Vagina (tissue), 2 donors: Measurements from ENCODE around the gene MYO1C. TPM values are rescaled to one million over a fixed set of nuclear protein-coding genes. Genes with fewer than 3 reads are reported as not detected.

Experiments used
- DNase-seq, 2 donors: peaks; one replicate each; pipeline ENCODE4 v3.0.0-alpha.2; 2017; ENCODE audit errors: extremely low spot score in 2 of 2
- H3K27ac ChIP-seq: fragments of 200-600 bp; sonication (generic); one replicate; pipeline ENCODE4 v1.5.1; 2019
- H3K27me3 ChIP-seq: fragments of 200-600 bp; sonication (generic); one replicate; pipeline ENCODE4 v1.5.1; 2019
- H3K36me3 ChIP-seq, 2 donors: fragments of 200-600 bp; sonication (generic); one replicate each; pipeline ENCODE4 v1.5.1; 2017 to 2019
- H3K4me1 ChIP-seq: fragments of 200-600 bp; sonication (generic); one replicate; pipeline ENCODE4 v1.5.1; 2019
- H3K4me3 ChIP-seq, 2 donors: fragments of 200-600 bp; sonication (generic); 1 replicate in 1 of 2; 2 replicates in 1 of 2; pipeline ENCODE4 v1.5.1; 2016 to 2019
- H3K9me3 ChIP-seq: fragments of 200-600 bp; sonication (generic); one replicate; pipeline ENCODE4 v1.5.1; 2019
- POLR2A ChIP-seq, 2 donors: fragments of 450-650 bp; IDR thresholded peaks; one replicate each; pipeline ENCODE4 v1.6.1; 2017; ENCODE audit warnings: antibody characterized with exemption in 2 of 2, mild to moderate bottlenecking in 2 of 2, moderate library complexity in 2 of 2
- POLR2AphosphoS5 ChIP-seq, 2 donors: sonication (generic); formaldehyde crosslinking; IDR thresholded peaks; one replicate each; pipeline ENCODE4 v1.9.0; 2017; ENCODE audit warnings: antibody characterized with exemption in 2 of 2, mild to moderate bottlenecking in 2 of 2, low read depth in 1 of 2; ENCODE audit not compliant: insufficient read depth in 1 of 2
- intact Hi-C: fragments of 100-400 bp; cut with DNase I; formaldehyde crosslinking; loops from one replicate; pipeline ENCODE4 v1.15.1; 2023
- total RNA-seq: library from RNA; depleted of rRNA; stranded (reverse); fragments of >200 nt; gene quantifications from one replicate; pipeline ENCODE4 v1.2.3, GENCODE V29; 2016
- TF ChIP-seq, protein P1 (sequence below), 3 experiments: fragments of 450-650 bp in 2 of 3; fragments of 200-600 bp in 1 of 3; sonication (generic) in 1 of 3; IDR thresholded peaks; one replicate each; pipeline ENCODE4 v1.5.1; 2017 to 2019; ENCODE audit warnings: antibody characterized with exemption in 3 of 3, mild to moderate bottlenecking in 2 of 3, moderate library complexity in 2 of 3

The MYO1C gene
- total RNA-seq, 1 donor from 2014 or later = 118 TPM

DNA sequence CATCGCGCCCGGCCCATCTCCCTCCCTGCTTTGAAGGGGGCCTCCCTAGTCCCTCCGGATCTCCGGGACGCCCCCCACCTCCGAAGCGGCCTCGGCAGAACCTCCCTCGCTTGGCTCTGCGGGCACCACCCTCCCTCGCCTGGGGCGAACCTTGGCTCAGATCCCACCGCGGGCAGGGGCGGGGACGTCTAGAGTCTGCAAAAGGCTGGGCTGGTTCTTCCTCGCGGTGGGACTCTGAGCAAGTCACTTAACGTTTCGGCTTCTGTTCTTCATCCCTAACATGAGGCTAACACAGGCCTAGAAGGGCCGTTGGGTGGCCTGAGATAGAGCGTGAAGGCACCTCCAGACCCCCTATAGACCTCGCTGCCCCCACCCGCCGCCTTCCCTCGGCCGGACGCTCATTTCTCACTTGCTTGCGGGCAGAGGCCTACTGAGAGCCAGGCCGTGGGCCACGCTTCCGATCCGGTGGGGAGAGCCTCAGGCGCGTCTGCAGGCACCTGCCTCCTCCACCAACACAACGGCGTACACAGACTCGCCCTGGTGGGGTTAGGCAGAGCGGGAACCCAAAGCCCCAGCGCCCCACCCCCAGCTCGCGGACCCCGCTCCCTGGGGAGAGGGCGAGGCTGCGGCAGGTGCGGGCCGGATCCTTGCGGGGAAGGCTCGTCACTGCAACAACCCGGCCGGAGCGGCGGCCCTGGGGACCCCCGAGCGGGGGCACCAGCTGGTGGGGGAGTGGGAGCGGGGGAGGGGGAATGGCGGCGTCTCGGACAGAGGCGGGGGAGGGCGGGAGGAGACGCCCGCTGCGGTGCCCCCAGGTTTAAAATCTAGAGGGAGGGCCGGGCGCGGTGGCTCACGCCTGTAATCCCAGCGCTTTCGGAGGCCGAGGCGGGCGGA, 5.4 kb downstream of the MYO1C start:
- intact Hi-C loops = loop anchor here (1.0 kb wide), 1 partner anchor 31 kb away; the partner anchor contains the start of gene CRK
- peaks cover 73% of the 10 kb centered on the region for H3K4me1 ChIP-seq

GRCh38 chr17:1485423-1486376, 6.8 kb downstream of the MYO1C start:
- no peaks in the 10 kb centered on the region for H3K9me3 ChIP-seq
- intact Hi-C loops = no loop called here
- H3K27ac ChIP-seq = peak overlapping the region; percentile 98
- TF ChIP-seq POLR2AphosphoS5 (IDR thresholded peaks at IDR 0.05; ENCODE audit: insufficient read depth in 1 of 2, low read depth in 1 of 2) = peak; percentile 35 to 43
- TF ChIP-seq, protein P1, sequence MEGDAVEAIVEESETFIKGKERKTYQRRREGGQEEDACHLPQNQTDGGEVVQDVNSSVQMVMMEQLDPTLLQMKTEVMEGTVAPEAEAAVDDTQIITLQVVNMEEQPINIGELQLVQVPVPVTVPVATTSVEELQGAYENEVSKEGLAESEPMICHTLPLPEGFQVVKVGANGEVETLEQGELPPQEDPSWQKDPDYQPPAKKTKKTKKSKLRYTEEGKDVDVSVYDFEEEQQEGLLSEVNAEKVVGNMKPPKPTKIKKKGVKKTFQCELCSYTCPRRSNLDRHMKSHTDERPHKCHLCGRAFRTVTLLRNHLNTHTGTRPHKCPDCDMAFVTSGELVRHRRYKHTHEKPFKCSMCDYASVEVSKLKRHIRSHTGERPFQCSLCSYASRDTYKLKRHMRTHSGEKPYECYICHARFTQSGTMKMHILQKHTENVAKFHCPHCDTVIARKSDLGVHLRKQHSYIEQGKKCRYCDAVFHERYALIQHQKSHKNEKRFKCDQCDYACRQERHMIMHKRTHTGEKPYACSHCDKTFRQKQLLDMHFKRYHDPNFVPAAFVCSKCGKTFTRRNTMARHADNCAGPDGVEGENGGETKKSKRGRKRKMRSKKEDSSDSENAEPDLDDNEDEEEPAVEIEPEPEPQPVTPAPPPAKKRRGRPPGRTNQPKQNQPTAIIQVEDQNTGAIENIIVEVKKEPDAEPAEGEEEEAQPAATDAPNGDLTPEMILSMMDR (IDR thresholded peaks at IDR 0.05) = no peak
- H3K4me3 ChIP-seq = peak overlapping the region; percentile 70 to 96
- H3K36me3 ChIP-seq = peaks cover 0 to 27% of the 10 kb centered on the region in 2 donors
- no peaks in the 10 kb centered on the region for H3K27me3 ChIP-seq
- DNase-seq = no peak
- H3K4me1 ChIP-seq = peaks cover 68% of the 10 kb centered on the region

More for the DNA sequence above, 5.4 kb downstream of the MYO1C start:
- no peak for DNase-seq
- Histone ChIP-seq H3K4me3 (peak overlapping the region; percentile 70 to 96), H3K36me3 (peaks cover 0 to 16% of the 10 kb centered on the region in 2 donors), H3K9me3 (no peaks in the 10 kb centered on the region), H3K27ac (peak overlapping the region; percentile 98), H3K27me3 (no peaks in the 10 kb centered on the region)
- TF ChIP-seq POLR2AphosphoS5 (IDR thresholded peaks at IDR 0.05; ENCODE audit: insufficient read depth in 1 of 2, low read depth in 1 of 2) = peak in 1 of 2 donors; percentile 79
- TF ChIP-seq, protein P1 (IDR thresholded peaks at IDR 0.05) = no peak
- TF ChIP-seq POLR2A (IDR thresholded peaks at IDR 0.05) = peak in 1 of 2 donors; percentile 5

GRCh38 chr17:1484676-1485422, 7.6 kb downstream of the MYO1C start:
- H3K27ac ChIP-seq = peak overlapping the region; percentile 98
- H3K27me3 ChIP-seq = no peaks in the 10 kb centered on the region
- no peaks in the 10 kb centered on the region for H3K9me3 ChIP-seq
- intact Hi-C loops = no loop called here
- TF ChIP-seq, protein P1 (IDR thresholded peaks at IDR 0.05) = no peak
- TF ChIP-seq POLR2AphosphoS5 (IDR thresholded peaks at IDR 0.05; ENCODE audit: insufficient read depth in 1 of 2, low read depth in 1 of 2) = peak in 1 of 2 donors; percentile 53
- no peak for TF ChIP-seq POLR2A (IDR thresholded peaks at IDR 0.05)
- no peak for DNase-seq
- peak overlapping the region; percentile 70 to 96 for H3K4me3 ChIP-seq
- peaks cover 0 to 33% of the 10 kb centered on the region in 2 donors for H3K36me3 ChIP-seq
- H3K4me1 ChIP-seq = peaks cover 59% of the 10 kb centered on the region

GRCh38 chr17:1484060-1484535, 8.4 kb downstream of the MYO1C start:
- peak overlapping the region in 1 of 2 donors; percentile 70 for H3K4me3 ChIP-seq

More at GRCh38 chr17:1484060-1484535, 8.4 kb downstream of the MYO1C start:
- intact Hi-C loops = no loop called here
- Histone ChIP-seq H3K9me3 (no peaks in the 10 kb centered on the region), H3K27me3 (no peaks in the 10 kb centered on the region), H3K4me1 (peaks cover 52% of the 10 kb centered on the region), H3K27ac (peak overlapping the region; percentile 98), H3K36me3 (peaks cover 3 to 40% of the 10 kb centered on the region in 2 donors)
- TF ChIP-seq, protein P1 (IDR thresholded peaks at IDR 0.05) = no peak
- no peak for TF ChIP-seq POLR2A (IDR thresholded peaks at IDR 0.05)
- TF ChIP-seq POLR2AphosphoS5 (IDR thresholded peaks at IDR 0.05; ENCODE audit: insufficient read depth in 1 of 2, low read depth in 1 of 2) = no peak
- DNase-seq = no peak
